GM23248 (cell line): ENCODE results near the gene SEMA5B. TPM values are rescaled to one million over a fixed set of nuclear protein-coding genes. Genes with fewer than 3 reads are reported as not detected.

Source experiments
- DNase-seq: peaks from one replicate; pipeline ENCODE4 v3.0.0-alpha.2; 2015
- H2AFZ ChIP-seq: fragments of 200-600 bp; sonication (generic); 2 replicates; pipeline ENCODE4 v1.6.1; 2016; ENCODE audit warnings: antibody characterized with exemption
- H3F3A ChIP-seq: fragments of 200-600 bp; sonication (generic); 2 replicates; pipeline ENCODE4 v1.6.1; 2016; ENCODE audit warnings: mild to moderate bottlenecking, antibody characterized with exemption, mixed run types; ENCODE audit not compliant: insufficient read depth
- H3K27ac ChIP-seq: fragments of 200-600 bp; sonication (generic); 2 replicates; pipeline ENCODE4 v1.5.1; 2016; ENCODE audit warnings: mild to moderate bottlenecking
- H3K27me3 ChIP-seq: fragments of 200-600 bp; sonication (generic); replicated peaks from 2 replicates; pipeline ENCODE4 v1.6.1; 2016; ENCODE audit warnings: mild to moderate bottlenecking; ENCODE audit not compliant: insufficient read depth
- H3K36me3 ChIP-seq: fragments of 200-600 bp; sonication (generic); 2 replicates; pipeline ENCODE4 v1.6.1; 2016; ENCODE audit warnings: low read depth, mild to moderate bottlenecking
- H3K4me1 ChIP-seq: fragments of 200-600 bp; sonication (generic); 2 replicates; pipeline ENCODE4 v1.6.1; 2016; ENCODE audit warnings: mild to moderate bottlenecking; ENCODE audit not compliant: insufficient read depth
- H3K4me2 ChIP-seq: fragments of 200-600 bp; sonication (generic); one replicate; pipeline ENCODE4 v1.6.1; 2016; ENCODE audit warnings: mild to moderate bottlenecking; ENCODE audit not compliant: unreplicated experiment
- H3K4me3 ChIP-seq: fragments of 200-600 bp; sonication (generic); 2 replicates; pipeline ENCODE4 v1.5.1; 2016; ENCODE audit warnings: mild to moderate bottlenecking
- H3K79me2 ChIP-seq: fragments of 200-600 bp; sonication (generic); 2 replicates; pipeline ENCODE4 v1.6.1; 2016; ENCODE audit warnings: mild to moderate bottlenecking; ENCODE audit not compliant: insufficient read depth
- H3K9ac ChIP-seq: fragments of 200-600 bp; sonication (generic); 2 replicates; pipeline ENCODE4 v1.6.1; 2016; ENCODE audit warnings: mild to moderate bottlenecking
- H3K9me2 ChIP-seq: fragments of 200-600 bp; sonication (generic); 2 replicates; pipeline ENCODE4 v1.6.1; 2016; ENCODE audit warnings: mixed run types, mild to moderate bottlenecking, moderate library complexity; ENCODE audit not compliant: insufficient read depth
- H3K9me3 ChIP-seq: fragments of 200-600 bp; sonication (generic); one replicate; pipeline ENCODE4 v1.6.1; 2017; ENCODE audit warnings: low read depth
- H4K20me1 ChIP-seq: fragments of 200-600 bp; sonication (generic); 2 replicates; pipeline ENCODE4 v1.6.0; 2016; ENCODE audit not compliant: insufficient read depth
- EZH2 ChIP-seq: fragments of 200-600 bp; sonication (generic); IDR thresholded peaks from 2 replicates; pipeline ENCODE4 v1.6.1; 2018; ENCODE audit warnings: antibody characterized with exemption, mild to moderate bottlenecking; ENCODE audit not compliant: insufficient read depth, poor library complexity, severe bottlenecking
- EZH2phosphoT487 ChIP-seq: fragments of 200-600 bp; sonication (generic); IDR thresholded peaks from 2 replicates; pipeline ENCODE4 v1.6.1; 2018; ENCODE audit warnings: antibody characterized with exemption, moderate library complexity, mild to moderate bottlenecking, low read depth; ENCODE audit not compliant: insufficient read depth
- WGBS, 2 experiments: methylation state at CpG; one replicate each; pipeline ENCODE4 v1.1.6; 2015 to 2017; ENCODE audit warnings: low lambda C conversion rate in 2 of 2, low coverage in 1 of 2; ENCODE audit errors: missing lambda C conversion rate in 2 of 2; 5-methylcytosine and 5-hydroxymethylcytosine counted together
- in situ Hi-C: fragments of 300-500 bp; cut with MboI; formaldehyde crosslinking; loops from 2 replicates; pipeline ENCODE4 v1.15.0; 2020
- polyA plus RNA-seq: library from polyadenylated mRNA; unstranded; fragments of >200 nt; fragmentation: Nextera tagmentation; extraction: Ambion mirVana; gene quantifications from 2 replicates; pipeline ENCODE4 v1.2.1, GENCODE V29; 2016
- total RNA-seq: library from RNA; depleted of rRNA; stranded (reverse); fragments of >200 nt; shearing (Covaris generic); gene quantifications from 2 replicates; pipeline ENCODE4 v1.2.3, GENCODE V29; 2014

Gene SEMA5B
- total and polyA plus RNA-seq, 2 experiments from 2014 or later: not detected

DNA sequence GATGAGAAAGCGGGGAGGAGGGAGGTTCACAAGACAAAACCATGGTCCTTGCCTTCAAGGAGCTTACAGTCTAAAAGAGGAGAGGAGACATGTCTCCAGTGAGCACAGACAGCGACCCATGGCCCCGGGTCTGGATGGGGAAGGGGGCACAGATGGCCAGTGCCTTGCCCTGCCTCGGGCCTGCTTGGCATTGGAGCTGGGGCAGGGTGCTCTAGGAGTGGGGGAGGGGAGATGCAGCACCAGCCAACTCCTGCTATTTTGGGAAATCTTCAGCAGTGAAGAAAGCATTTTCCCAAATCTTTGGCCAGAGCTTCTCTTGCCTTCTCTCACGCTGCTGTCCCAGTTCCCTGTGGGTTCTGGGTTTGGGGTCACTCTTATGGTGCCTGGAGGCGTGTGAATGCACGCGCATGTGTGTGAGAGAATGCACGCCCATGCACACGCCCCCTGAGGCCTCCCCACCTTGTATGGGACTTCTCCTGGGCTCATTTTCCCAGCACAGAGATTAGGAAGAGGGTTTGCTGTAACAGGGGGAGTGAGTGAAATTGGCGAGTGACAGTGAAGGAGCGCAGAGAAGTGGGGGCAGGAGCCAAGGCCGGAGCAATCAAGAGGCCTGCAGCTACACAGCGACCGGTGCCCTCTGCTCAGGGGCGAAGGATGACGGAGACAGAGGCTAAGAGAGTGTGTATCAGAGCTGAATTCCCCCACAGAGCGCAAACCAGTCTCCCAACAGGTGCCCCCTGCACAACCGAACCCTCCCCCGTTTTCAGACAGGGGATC, 71.5 kb downstream of the SEMA5B start:
- Histone ChIP-seq H4K20me1 (no peaks in the 10 kb centered on the region), H3K4me2 (no peak overlapping the region), H3K4me1 (no peaks in the 10 kb centered on the region), H3K9me3 (no peaks in the 10 kb centered on the region), H3K9me2 (no peaks in the 10 kb centered on the region), H2AFZ (no peak overlapping the region), H3F3A (no peaks in the 10 kb centered on the region), H3K27me3 (peaks cover 49% of the 10 kb centered on the region), H3K36me3 (no peaks in the 10 kb centered on the region), H3K4me3 (no peak overlapping the region), H3K27ac (no peak overlapping the region), H3K9ac (no peak overlapping the region), H3K79me2 (no peaks in the 10 kb centered on the region)
- in situ Hi-C loops: no loop called here
- TF ChIP-seq EZH2phosphoT487: no peak
- no peak for TF ChIP-seq EZH2
- WGBS, 2 experiments: 66 to 71% methylated on average over 20 of the region's 20 CpGs
- DNase-seq: no peak

DNA sequence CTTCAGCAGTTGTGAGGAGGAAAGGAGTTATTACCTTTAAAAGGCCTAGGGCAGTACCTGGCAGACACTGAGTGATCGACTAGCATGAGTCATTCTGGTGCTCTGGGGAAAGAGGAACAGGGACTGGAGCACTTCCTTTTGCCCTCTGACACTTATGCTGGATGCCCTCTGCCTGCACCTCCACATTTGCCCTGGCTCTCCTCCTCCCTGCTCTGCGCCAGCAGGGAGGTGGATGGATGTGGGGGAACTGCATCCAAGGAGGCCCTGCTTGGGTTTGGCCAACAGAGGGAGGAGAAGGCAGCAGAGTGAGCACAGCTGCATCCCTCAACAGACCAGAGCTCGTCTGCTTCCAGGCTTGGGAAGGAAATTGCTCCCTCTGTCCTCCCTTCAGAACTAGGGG, 75.0 kb downstream of the SEMA5B start:
- Histone ChIP-seq H3F3A (no peaks in the 10 kb centered on the region), H3K27me3 (peaks cover 14% of the 10 kb centered on the region), H4K20me1 (no peaks in the 10 kb centered on the region), H2AFZ (no peak overlapping the region), H3K4me3 (no peak overlapping the region), H3K4me1 (no peaks in the 10 kb centered on the region), H3K9me3 (no peaks in the 10 kb centered on the region), H3K36me3 (no peaks in the 10 kb centered on the region), H3K9me2 (no peaks in the 10 kb centered on the region), H3K9ac (no peak overlapping the region), H3K79me2 (no peaks in the 10 kb centered on the region), H3K4me2 (no peak overlapping the region), H3K27ac (no peak overlapping the region)
- DNase-seq: peak; percentile 17
- in situ Hi-C loops: no loop called here
- TF ChIP-seq EZH2: no peak
- no peak for TF ChIP-seq EZH2phosphoT487
- 71 to 82% methylated on average over 3 of the region's 3 CpGs for WGBS, 2 experiments

DNA sequence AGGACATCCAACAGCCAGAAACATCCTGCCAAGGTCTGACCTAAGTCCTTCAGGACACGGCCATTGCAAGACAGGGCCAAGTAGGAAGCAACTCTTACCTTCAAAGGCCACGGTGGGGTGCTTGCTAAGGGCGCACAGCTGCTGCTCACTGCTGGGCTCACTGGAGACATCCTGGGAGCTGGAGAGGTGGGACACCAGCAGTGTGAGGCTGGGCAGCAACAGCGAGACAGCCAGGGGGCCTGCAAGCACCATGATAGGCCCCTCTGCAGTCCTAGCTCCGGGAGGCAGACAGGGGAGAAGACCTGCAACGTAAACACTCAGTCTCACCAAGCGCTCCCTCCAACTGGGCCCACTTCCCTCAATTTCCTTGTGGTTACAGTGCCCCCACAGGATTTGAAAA, 79.2 kb downstream of the SEMA5B start:
- H3K9me3 ChIP-seq: no peaks in the 10 kb centered on the region
- H3K36me3 ChIP-seq: no peaks in the 10 kb centered on the region
- H3F3A ChIP-seq: no peaks in the 10 kb centered on the region
- TF ChIP-seq EZH2 (no peak), EZH2phosphoT487 (no peak)
- in situ Hi-C loops: no loop called here
- no peak overlapping the region for H2AFZ ChIP-seq
- H3K4me2 ChIP-seq: no peak overlapping the region
- peaks cover 13% of the 10 kb centered on the region; the same call in 1 of the 2 replicates for H3K27me3 ChIP-seq
- no peaks in the 10 kb centered on the region for H4K20me1 ChIP-seq
- H3K27ac ChIP-seq: no peak overlapping the region
- H3K9ac ChIP-seq: no peak overlapping the region
- no peak overlapping the region for H3K4me3 ChIP-seq
- no peak for DNase-seq
- H3K9me2 ChIP-seq: no peaks in the 10 kb centered on the region
- H3K4me1 ChIP-seq: no peaks in the 10 kb centered on the region
- no peaks in the 10 kb centered on the region for H3K79me2 ChIP-seq
- WGBS, 2 experiments: 77 to 81% methylated on average over 7 of the region's 7 CpGs

DNA sequence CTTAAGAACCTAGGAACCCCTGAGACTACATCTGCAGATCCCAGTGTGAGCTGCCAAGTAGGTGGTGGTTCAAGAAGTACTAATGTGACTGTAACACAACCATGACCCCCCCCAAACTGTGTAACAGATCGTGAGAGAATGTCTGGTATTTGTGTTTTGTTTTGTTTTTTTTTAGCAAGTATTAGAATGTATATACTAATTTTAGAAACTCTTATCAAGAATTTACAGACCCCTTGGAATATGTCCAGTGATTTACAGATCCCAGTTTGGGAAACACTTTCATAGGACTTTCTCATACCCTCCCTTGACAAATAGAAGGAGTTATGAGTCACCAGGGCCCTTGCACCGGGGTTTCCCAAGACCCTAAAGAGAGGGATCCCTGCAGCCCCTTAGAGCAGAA, 79.8 kb downstream of the SEMA5B start:
- no peak overlapping the region for H3K4me3 ChIP-seq

More for the DNA sequence above, 79.8 kb downstream of the SEMA5B start:
- H3K9me2 ChIP-seq: no peaks in the 10 kb centered on the region
- no peaks in the 10 kb centered on the region for H3K36me3 ChIP-seq
- no peaks in the 10 kb centered on the region for H3K4me1 ChIP-seq
- no peak overlapping the region for H3K4me2 ChIP-seq
- H3K27ac ChIP-seq: no peak overlapping the region
- no peaks in the 10 kb centered on the region for H3K79me2 ChIP-seq
- H3K9me3 ChIP-seq: no peaks in the 10 kb centered on the region
- H3F3A ChIP-seq: no peaks in the 10 kb centered on the region
- in situ Hi-C loops: no loop called here
- H2AFZ ChIP-seq: no peak overlapping the region
- no peak overlapping the region for H3K9ac ChIP-seq
- no peaks in the 10 kb centered on the region for H4K20me1 ChIP-seq
- 87 to 88% methylated on average over 2 of the region's 2 CpGs for WGBS, 2 experiments
- H3K27me3 ChIP-seq: peaks cover 13% of the 10 kb centered on the region; the same call in 1 of the 2 replicates
- no peak for DNase-seq
- TF ChIP-seq EZH2: no peak
- TF ChIP-seq EZH2phosphoT487: no peak
